NCI-H774 (cell line): ENCODE measurements around the gene TMEM125.

Experiments used
- DNase-seq: peaks from one replicate; lab custom pipeline; 2025; lab: John Stamatoyannopoulos, UW

Gene TMEM125

GRCh38 chr1:43293896-43294760 is 24.3 kb downstream of the TMEM125 start:
- DNase-seq = no peak

DNA sequence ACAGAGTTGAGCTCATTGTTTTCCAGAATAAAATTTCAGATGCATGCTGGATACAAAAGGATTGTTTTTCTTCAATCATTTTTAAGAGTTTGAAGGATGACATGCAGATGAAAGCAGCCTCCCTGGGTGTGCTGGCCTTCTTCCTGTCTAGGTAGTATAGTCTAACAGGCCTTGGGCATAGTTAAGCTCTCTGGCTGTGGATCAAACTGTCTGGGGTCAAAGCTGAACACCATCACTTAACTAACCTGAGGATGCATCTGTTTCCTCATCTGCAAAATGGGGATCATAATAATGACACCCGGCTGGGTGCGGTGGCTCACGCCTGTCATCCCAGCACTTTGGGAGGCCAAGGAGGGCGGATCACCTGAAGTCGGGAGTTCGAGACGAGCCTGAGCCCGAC is 25.0 kb downstream of the TMEM125 start:
- DNase-seq = no peak

GRCh38 chr1:43296207-43296606 is 26.4 kb downstream of the TMEM125 start:
- no peak for DNase-seq

DNA sequence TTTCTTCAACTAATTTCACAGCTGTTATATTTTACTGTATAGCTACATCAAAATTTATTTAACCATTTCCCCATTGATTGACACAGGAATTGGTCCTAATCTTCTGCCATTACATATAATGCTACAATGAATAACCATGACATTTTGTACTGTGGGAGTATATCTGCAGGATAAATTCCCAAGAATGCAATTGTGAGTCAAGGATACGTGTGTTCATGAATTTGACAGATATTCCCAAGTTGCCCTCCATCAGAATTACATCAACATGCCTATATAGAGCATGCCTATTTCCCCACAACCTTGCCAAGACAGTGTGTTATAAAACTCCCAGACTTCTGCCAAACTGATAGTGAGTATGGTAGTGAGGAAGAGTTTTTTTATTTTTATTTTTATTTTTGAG is 28.3 kb downstream of the TMEM125 start:
- DNase-seq = no peak

DNA sequence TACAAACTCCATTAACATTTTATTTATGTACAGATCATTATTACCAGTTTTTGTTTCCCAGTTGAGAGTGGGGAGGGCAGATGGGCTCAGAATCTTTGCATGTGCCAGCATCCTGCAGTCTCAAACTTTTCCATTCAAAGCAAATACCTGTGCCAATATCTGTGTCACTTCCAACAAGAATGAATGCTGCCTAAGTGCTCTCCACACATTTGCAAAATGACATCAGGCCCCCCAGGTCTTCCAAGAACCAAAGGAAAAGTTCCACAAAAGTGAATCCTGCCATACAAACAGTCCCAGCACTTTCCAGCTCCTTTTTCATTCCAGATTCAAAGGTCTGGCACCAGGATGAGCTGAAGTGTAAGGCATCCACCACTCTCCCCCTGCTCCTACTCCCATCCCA is 29.3 kb downstream of the TMEM125 start:
- no peak for DNase-seq

- no peak for DNase-seq
These were observed 30.8 kb downstream of the TMEM125 start, which contains the start of gene TIE1 for GRCh38 chr1:43300378-43301094. TSS of gene TIE1 (plus strand) at chr1:43300982. CDS start at chr1:43301072, 90 bp downstream.

DNA sequence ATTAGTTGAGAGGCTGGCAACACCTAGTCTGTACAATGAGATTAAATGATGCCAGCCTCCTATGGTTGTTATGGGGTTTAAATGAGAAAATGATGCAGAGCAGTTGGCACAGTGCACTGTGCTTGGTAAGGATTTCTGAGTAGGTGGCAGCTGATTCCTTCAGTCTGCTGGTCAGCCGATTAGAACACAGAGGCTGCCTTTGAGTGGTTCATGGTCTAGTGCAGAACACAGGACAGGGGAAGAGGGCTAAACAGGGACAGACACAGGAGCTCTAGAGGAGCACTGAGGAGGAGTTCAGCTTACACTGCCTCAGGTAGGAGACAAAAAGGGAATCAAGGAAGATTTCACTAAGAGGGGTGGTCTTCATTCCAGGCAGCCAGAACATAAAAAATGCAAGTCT is 32.4 kb downstream of the TMEM125 start:
- DNase-seq = no peak

GRCh38 chr1:43302721-43303470 is 33.1 kb downstream of the TMEM125 start:
- DNase-seq = no peak

DNA sequence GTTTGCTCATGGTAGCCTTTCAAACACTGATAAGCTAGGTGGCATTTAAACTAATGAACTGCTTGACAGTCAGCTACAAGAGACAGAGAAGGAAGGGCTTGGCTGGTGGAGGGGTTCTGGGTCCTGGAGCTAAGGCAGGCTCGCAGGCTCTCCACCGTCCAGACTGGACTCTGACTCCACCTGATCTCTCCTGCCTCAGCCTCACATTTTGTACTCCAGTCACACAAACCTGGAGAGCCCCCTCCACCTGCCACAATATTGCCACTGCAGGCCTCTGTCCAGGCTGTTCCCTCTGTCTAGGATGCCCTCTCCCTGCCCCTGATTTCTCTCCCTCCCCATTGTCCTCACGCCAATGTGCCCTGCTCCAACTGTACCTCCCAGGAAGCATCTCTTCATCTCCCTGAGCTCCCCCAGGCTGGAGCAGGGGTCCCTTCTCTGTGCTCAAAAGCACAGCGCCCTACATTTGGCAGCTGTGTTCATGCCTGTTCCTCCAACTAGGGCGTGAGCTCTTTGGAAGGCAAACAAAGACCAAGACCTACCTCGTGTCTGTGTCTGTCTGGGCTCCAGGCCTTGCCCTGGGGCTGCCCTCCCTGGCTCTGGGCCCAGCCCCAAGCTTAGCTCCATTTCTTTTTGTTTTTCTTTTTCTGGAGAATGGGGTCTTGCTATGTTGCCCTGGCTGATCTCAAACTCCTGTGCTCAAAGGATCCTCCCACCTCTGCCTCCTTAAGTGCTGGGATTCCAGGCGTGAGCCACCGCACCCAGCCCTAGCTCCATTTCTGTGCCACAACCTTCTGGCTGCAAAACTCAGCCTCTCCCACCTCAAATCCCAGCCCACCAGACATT is 33.9 kb downstream of the TMEM125 start:
- DNase-seq = no peak

DNA sequence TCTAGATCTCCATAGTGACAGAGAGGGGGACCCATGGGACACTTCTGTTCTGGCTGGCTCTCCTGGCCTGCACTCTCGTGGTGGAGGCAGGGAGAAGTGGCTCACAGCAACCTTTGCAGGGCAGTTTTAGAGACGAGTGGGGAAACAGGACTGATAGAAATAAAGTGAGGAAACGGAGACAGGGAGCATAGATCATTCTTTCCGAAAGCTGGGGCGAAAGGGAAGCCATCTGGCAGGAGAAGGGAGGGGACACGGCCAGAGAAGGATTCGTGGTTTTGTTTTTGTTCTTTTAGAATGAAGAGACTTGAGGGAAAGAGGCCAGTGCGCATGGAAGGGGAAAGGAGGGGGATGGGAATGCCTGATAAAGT is 34.5 kb downstream of the TMEM125 start:
- no peak for DNase-seq

DNA sequence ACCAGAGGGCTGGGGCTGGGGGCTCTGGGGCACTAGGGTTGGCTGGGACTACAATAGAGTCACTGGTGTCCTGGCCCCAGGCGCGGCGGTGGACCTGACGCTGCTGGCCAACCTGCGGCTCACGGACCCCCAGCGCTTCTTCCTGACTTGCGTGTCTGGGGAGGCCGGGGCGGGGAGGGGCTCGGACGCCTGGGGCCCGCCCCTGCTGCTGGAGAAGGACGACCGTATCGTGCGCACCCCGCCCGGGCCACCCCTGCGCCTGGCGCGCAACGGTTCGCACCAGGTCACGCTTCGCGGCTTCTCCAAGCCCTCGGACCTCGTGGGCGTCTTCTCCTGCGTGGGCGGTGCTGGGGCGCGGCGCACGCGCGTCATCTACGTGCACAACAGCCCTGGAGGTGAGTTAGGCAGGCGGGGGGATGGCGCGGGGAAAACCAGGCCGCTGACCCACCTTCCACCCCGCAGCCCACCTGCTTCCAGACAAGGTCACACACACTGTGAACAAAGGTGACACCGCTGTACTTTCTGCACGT is 35.1 kb downstream of the TMEM125 start:
- DNase-seq = no peak

- DNase-seq = no peak
These were observed 35.7 kb downstream of the TMEM125 start for GRCh38 chr1:43305461-43305860.

DNA sequence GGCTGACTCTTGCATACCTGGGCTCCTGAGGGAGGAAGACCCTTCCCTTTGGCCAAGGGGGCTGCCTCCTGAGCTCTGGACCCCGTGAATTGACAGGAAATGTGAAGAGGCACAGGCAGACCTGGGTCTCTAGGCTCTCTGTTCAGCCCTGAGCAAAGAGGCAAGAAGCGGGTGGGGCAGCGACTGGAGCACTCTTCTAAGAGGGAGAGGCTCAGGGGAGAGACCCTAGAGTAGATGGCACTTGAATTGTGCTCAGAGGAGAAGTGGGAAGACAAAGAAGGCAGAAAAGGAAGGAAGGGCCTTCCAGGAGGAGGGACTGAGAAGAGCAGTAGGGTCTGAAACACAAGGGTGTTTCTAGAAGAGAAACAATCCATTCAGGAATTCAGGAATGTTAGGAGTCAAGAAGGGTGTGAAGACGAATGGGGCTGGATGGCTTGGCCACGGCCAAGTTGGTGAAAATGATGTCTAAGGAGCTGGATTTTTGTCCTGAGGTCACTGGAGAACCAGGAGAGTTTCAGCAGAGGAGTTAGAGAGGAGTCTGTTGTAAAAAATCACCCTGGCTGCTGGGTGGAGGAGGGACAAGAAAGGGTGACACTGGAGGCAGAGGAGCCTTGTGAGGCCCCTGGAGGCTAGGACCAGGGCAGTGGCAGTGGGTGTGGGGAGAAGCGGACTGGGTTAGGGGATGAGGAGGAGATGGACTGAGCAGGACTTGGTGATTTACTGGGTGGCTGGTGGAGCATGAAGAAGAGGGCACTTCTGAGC is 36.3 kb downstream of the TMEM125 start:
- DNase-seq = no peak

- no peak for DNase-seq
These were observed 37.1 kb downstream of the TMEM125 start for GRCh38 chr1:43306688-43307457.

GRCh38 chr1:43307458-43308158 is 37.8 kb downstream of the TMEM125 start:
- DNase-seq = no peak

DNA sequence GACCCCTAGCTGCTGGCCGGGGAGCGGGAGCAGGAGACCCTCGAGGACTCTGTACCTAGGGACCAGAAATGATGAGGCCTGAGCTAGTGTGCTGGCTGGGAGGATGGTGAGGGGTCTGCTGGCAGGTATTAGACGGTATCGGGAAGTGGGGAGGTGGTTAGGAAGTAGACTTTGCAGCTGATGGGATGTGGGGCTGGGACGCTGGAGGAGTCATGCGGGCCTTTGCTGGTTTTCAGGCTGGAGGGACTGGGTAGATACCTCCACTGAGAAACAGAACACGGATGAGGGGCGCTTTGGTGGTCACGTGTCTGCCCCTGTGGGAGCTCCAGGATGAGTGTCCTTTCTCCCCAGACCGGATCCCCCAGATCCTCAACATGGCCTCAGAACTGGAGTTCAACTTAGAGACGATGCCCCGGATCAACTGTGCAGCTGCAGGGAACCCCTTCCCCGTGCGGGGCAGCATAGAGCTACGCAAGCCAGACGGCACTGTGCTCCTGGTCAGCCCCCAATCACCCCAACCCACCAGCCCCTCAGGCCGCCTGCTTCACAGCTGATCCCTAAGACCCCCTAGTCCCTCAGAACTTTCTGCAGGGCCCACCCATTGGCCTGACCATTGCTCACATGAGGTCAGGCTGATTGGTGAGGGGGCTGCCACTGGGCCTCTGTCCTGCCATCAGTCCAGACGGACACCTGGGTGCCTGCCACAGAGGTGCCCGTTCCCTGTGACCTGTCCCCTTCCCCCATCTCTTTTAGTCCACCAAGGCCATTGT is 39.0 kb downstream of the TMEM125 start:
- no peak for DNase-seq

GRCh38 chr1:43309405-43310025 is 39.7 kb downstream of the TMEM125 start:
- no peak for DNase-seq

DNA sequence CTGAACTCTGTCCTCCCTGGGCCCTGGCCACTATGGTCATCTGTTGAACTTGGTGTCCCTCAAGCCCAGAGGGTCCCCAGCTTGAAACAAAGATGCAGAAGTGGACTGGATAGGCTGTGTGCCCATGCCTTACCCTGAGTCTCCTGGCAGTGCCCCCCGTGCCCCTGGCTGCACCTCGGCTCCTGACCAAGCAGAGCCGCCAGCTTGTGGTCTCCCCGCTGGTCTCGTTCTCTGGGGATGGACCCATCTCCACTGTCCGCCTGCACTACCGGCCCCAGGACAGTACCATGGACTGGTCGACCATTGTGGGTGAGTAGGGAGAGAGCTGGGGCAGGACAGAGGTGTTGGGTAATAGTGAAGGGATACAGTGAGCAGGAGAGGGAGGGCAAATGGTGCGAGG is 41.7 kb downstream of the TMEM125 start:
- no peak for DNase-seq
